GM21717 (cell line): ENCODE results near the gene SRGAP3.

Experiments used
- ATAC-seq: cut with Tn5 transposase; IDR thresholded peaks from one replicate; pipeline ENCODE4 v1.9.1; 2021; ENCODE audit warnings: mild to moderate bottlenecking, moderate library complexity; ENCODE audit not compliant: unreplicated experiment

Gene SRGAP3

DNA sequence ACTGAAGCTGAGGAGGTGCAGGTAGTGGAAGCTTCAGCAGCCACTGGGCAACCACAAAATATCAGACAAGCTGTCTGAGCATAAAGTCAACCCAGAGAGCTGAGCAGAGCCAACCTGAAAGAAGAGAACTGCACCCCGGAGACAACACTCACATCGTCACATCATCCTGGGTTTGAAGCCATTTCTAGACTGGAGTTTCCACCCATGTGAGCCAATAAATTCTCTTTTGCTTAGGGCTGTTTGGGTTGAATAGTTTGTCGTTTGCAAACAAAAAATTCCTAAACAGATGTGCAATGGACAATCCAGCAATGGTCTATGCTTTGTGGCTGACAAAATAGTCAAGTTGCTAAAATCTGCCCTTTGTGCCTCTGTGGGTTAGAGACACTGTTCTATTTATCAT lies 270.9 kb downstream of the SRGAP3 start:
- ATAC-seq: no peak

GRCh38 chr3:8976540-8977182 lies 272.8 kb downstream of the SRGAP3 start:
- ATAC-seq: no peak

GRCh38 chr3:8975081-8976020 lies 274.1 kb downstream of the SRGAP3 start:
- no peak for ATAC-seq

DNA sequence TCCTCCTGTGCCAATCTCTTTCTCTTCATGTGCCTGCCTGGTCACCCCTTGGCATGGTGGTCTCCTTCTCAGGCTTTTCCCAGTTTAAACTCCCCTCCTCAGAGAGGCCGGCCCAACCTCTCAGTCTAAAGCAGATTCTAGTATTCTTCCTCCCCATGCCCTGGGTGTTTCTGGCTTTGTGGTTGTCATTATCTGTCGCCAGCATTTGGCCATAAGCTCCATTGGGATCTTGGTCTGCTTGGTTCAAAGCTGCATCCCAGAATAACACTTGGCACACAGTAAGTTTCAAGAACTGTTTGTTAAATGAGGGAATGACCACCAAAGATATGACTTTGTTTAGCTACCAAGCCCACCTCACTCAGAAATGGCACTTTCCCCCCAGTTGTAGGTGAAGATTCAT lies 275.0 kb downstream of the SRGAP3 start:
- ATAC-seq: no peak

DNA sequence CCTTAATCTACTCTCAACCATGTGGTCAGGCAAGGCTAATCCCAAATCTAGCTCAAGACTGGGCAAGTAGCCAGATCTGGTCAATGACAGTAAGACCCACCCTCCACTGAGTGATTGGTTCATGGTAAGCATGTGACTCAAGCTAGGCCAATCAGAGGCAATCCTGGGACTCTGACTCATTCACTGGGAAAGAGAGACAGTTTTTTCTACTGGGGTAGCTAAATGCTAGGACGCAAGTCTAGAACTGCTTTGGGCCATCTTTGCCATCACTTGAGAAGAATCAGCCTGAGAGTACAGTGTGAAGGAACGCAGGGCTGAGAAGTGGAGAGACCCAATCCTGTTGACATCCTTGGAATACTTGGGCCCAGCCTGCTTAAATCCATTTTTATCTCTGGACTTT lies 276.8 kb downstream of the SRGAP3 start:
- ATAC-seq: no peak

GRCh38 chr3:8970971-8971589 lies 278.4 kb downstream of the SRGAP3 start:
- ATAC-seq: no peak

DNA sequence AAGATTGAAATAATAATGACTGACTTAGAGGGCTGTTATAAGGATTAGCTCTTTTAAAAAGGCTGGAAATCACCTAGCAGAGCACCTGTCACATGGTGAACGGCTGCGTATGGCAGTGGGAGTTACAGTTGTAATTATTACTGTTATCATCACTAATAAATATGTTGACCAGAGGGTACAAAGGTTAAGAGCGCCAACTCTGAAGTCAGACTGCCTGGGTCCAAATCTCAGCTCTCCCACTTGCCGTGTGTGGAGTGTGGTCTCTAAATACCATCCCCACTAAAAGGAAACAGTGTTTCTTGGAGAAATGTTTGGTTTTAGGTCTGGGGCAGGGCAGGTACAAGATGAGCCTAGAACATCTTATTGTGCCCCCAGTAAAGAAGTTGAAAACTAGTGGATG lies 280.2 kb downstream of the SRGAP3 start:
- ATAC-seq: no peak

DNA sequence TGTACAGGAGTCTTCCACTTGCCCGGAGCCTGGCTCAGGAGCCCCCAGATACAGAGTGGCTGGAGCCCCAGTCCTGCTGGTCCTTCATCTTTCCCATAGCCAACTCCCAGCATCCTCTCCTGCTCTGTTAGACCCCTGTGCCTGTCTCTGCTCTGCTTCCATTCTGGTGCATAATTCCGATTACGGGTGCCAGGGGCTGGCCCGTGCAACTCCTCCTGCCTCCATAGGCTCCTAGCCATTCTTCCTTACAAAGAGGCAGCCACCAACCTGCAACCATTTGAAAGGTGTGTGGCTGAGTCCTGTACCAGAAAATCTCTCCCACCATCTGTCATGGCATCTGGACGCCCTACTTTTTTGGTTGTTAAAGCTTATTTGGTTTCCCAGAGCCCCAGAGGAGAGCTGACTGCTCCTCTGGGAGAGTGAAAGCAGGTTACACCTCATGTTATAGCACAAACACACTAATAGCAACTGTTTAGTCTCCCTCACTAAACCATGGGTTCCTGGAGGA lies 281.0 kb downstream of the SRGAP3 start:
- ATAC-seq: no peak

DNA sequence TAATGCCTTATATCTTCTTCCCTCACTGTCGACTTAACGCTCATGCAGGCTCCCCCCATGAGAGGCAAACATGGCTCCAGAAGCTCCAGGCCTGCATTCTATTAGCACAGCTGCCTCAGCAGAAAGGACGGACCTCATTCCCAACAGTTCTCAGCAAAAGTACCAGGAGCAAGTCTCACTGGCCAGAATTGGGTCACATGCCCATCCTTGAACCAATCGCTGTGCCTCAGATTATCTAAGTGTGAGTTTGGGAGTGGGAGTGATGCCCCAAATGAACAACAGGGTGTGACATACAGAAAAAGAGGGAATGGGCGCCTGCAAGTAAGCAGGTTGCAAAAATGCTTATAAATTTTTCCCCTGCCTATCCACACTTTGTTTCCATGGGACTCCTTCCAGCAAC lies 281.9 kb downstream of the SRGAP3 start:
- ATAC-seq: no peak

- no peak for ATAC-seq
Measured at GRCh38 chr3:8966820-8967348, 282.6 kb downstream of the SRGAP3 start.

GRCh38 chr3:8966150-8966819 lies 283.2 kb downstream of the SRGAP3 start:
- ATAC-seq: no peak

GRCh38 chr3:8964436-8965370 lies 284.7 kb downstream of the SRGAP3 start:
- no peak for ATAC-seq

DNA sequence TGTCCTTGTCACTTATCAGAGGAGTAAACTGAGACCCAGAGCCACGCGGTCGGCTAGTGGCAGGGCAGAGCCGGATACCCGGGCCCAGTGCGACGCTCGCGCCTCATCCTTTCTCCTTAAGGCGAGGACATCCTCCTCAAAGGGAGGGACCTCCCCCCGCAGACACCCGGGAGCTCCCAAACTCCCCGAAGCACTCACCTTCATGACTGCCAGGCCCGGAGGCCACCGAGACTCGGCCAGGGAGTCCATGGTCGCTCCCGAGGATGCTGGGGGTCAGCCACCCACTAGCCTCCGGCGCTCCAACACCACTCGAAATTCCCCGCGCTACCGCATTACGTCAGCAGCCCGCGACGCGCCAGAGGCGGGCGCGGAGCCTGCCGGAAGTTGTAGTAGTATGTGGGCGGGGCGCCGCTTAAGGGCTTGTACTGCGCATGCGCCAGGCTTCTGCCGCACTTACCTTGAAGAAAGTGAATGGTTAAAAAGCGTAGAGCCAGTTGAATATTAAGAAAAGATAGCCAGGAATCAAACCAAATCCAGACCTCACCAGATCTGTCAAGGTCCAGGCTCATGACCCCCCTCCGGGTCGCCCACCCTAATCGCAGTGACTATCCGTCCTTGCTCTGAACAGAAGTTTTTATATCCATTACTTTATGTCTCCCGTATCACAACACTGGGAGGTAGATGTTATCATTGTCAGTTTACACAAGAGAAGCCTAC lies 286.2 kb downstream of the SRGAP3 start, which contains the start of gene RAD18:
RAD18 (minus strand) TSS at position 336 of the 717 bp plus-strand sequence; CDS start at position 249, 87 bp downstream.
- ATAC-seq: peak; percentile 87

DNA sequence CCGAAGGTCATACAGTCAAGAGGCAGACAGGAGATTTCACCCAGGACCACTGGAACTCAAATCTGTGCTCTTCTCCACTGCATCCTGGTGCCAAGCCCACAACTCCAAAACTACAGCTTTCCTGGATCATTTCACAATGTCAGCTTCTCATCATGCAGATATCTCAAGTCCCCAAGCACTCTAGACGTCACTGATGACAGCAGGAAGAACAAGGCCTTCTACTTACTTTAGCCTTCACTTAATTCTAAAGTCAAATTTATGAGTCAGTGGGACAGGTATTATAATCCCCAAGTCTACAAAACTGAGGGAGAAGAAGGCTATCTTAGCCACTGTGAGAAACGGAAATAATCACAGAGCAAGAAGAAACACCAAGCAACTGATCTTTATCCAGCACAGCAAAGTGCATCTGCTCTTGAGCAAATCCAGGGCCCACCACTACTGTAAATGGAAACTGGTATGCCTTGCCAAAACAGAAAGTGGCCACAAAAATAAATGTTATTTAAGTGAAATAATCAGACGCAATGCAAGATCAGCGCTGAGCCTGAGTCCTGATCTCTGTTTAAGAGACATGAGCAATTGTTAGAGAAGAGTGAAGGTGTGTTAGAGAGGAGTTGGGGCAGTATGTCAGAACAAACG lies 287.1 kb downstream of the SRGAP3 start:
- no peak for ATAC-seq

- no peak for ATAC-seq
Measured at GRCh38 chr3:8959668-8960067, 289.8 kb downstream of the SRGAP3 start.

- peak; percentile 82 for ATAC-seq
Measured at GRCh38 chr3:8954938-8955763, 294.3 kb downstream of the SRGAP3 start.

DNA sequence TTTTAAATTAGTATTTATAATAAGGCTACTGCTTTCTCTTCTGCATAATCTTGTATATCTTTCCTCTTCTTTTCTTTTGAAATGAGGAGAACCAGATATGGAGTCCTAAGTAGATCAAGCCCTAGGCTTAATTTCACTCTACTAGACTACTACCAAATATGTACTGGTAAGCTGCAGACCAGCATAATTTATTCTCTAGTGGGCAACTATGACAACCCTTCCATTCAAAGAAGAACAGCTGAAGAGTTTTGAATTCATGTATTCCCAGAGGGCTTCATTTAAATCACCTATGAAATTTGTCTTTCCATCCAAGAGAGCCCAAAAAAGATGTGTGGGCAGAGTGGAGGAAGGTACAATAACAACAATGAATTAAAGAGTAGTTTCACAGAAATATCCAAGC lies 296.1 kb downstream of the SRGAP3 start:
- ATAC-seq: no peak

- ATAC-seq: no peak
Measured at GRCh38 chr3:8952130-8952529, 297.3 kb downstream of the SRGAP3 start.
